Neural progenitor cell (in vitro differentiated cells): ENCODE measurements around the gene UAP1L1. TPM values are rescaled to one million over a fixed set of nuclear protein-coding genes. Genes with fewer than 3 reads are reported as not detected.

ENCODE experiments used
- DNase-seq: peaks from one replicate; pipeline ENCODE4 v3.0.0-alpha.2; 2016; ENCODE audit warnings: low spot score
- H2AFZ ChIP-seq: fragments of 200-600 bp; sonication (generic); replicated peaks from 2 replicates; pipeline ENCODE4 v1.6.1; 2016; ENCODE audit warnings: antibody characterized with exemption
- H3F3A ChIP-seq: fragments of 200-600 bp; sonication (generic); 2 replicates; pipeline ENCODE4 v1.6.1; 2016; ENCODE audit warnings: antibody characterized with exemption, low read depth
- H3K27ac ChIP-seq: fragments of 200-600 bp; sonication (generic); 2 replicates; pipeline ENCODE4 v1.5.1; 2016; ENCODE audit warnings: mild to moderate bottlenecking
- H3K27me3 ChIP-seq: fragments of 200-600 bp; sonication (generic); 2 replicates; pipeline ENCODE4 v1.6.1; 2016; ENCODE audit warnings: mild to moderate bottlenecking, moderate library complexity
- H3K36me3 ChIP-seq: fragments of 200-600 bp; sonication (generic); 2 replicates; pipeline ENCODE4 v1.5.1; 2016
- H3K4me1 ChIP-seq: fragments of 200-600 bp; sonication (generic); 2 replicates; pipeline ENCODE4 v1.6.1; 2016; ENCODE audit warnings: mixed run types
- H3K4me2 ChIP-seq: fragments of 200-600 bp; sonication (generic); 2 replicates; pipeline ENCODE4 v1.6.1; 2016
- H3K4me3 ChIP-seq: fragments of 200-600 bp; sonication (generic); 2 replicates; pipeline ENCODE4 v1.5.1; 2016
- H3K79me2 ChIP-seq: fragments of 200-600 bp; sonication (generic); 2 replicates; pipeline ENCODE4 v1.6.1; 2016; ENCODE audit warnings: low read depth
- H3K9ac ChIP-seq: fragments of 200-600 bp; sonication (generic); 2 replicates; pipeline ENCODE4 v1.6.1; 2016
- H3K9me3 ChIP-seq: fragments of 200-600 bp; sonication (generic); 2 replicates; pipeline ENCODE4 v1.5.1; 2016; ENCODE audit warnings: low read depth
- H4K20me1 ChIP-seq: fragments of 200-600 bp; sonication (generic); 2 replicates; pipeline ENCODE4 v1.6.1; 2016; ENCODE audit warnings: low read depth
- H3K27ac Mint-ChIP-seq: 3 replicates; pipeline ENCODE4 v1.8.0; 2021; ENCODE audit warnings: mixed read lengths
- H3K27me3 Mint-ChIP-seq: 2 replicates; pipeline ENCODE4 v1.8.0; 2022; ENCODE audit warnings: low read depth, mild to moderate bottlenecking, inconsistent platforms, moderate library complexity, mixed read lengths; ENCODE audit not compliant: insufficient read depth
- H3K36me3 Mint-ChIP-seq: 3 replicates; pipeline ENCODE4 v1.8.0; 2021; ENCODE audit warnings: mixed read lengths
- H3K4me1 Mint-ChIP-seq: 3 replicates; pipeline ENCODE4 v1.8.0; 2021; ENCODE audit warnings: mixed read lengths
- H3K4me3 Mint-ChIP-seq: 3 replicates; pipeline ENCODE4 v1.8.0; 2021; ENCODE audit warnings: mild to moderate bottlenecking, moderate library complexity, mixed read lengths
- H3K9me3 Mint-ChIP-seq: 3 replicates; pipeline ENCODE4 v1.8.0; 2020; ENCODE audit warnings: mixed read lengths
- EZH2 ChIP-seq: fragments of 200-600 bp; sonication (generic); IDR thresholded peaks from 2 replicates; pipeline ENCODE4 v1.6.1; 2017; ENCODE audit warnings: antibody characterized with exemption, mild to moderate bottlenecking, moderate library complexity
- EZH2phosphoT487 ChIP-seq: fragments of 200-600 bp; sonication (generic); IDR thresholded peaks from 2 replicates; pipeline ENCODE4 v1.6.1; 2017; ENCODE audit warnings: antibody characterized with exemption
- total RNA-seq: library from RNA; depleted of rRNA; stranded (reverse); fragments of >200 nt; gene quantifications from 2 replicates; pipeline ENCODE4 v1.2.3, GENCODE V29; 2015; ENCODE audit warnings: low replicate concordance
- TF ChIP-seq, protein P1 (sequence below): fragments of 200-600 bp; sonication (generic); IDR thresholded peaks from 2 replicates; pipeline ENCODE4 v1.5.1; 2017; ENCODE audit warnings: antibody characterized with exemption, mild to moderate bottlenecking

UAP1L1 gene
- total RNA-seq, 1 donor from 2014 or later: 0.51 TPM

DNA sequence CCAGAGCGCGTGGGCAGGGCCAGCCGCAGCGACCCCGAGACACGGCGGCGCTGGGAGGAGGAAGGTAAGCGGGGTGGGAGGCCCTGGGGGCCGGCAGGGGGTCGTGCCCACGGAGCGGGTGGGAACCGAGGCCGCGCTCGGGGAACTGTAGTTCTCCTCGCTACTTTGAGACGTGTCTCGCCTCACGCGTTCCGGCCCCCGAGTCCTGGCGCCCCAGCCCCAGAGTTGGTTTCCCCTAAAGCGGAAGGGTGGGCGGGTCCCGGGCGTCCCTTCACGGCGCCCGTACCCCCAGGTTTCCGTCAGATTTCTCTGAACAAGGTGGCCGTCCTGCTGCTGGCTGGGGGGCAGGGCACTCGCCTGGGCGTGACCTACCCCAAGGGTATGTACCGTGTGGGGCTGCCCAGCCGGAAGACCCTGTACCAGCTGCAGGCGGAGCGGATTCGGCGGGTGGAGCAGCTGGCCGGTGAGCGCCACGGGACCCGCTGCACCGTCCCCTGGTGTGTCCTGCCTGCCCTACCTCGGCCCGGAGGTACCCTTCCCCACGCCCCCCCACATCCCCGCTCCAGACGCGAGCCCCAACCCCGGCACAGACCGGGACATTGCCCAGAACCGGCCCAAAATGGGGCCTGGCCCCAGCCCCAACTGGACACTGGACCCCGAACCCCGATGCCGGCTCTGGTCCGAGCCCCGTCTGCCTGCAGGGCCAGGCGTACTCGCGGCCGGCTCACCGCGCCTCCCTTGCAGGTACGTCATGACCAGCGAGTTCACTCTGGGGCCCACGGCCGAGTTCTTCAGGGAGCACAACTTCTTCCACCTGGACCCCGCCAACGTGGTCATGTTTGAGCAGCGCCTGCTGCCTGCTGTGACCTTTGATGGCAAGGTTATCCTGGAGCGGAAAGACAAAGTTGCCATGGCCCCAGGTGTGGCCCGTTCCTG, 709 bp downstream of the UAP1L1 start:
- TF ChIP-seq EZH2phosphoT487 (peak; percentile 97), EZH2 (peak; percentile 99)
- TF ChIP-seq, protein P1, sequence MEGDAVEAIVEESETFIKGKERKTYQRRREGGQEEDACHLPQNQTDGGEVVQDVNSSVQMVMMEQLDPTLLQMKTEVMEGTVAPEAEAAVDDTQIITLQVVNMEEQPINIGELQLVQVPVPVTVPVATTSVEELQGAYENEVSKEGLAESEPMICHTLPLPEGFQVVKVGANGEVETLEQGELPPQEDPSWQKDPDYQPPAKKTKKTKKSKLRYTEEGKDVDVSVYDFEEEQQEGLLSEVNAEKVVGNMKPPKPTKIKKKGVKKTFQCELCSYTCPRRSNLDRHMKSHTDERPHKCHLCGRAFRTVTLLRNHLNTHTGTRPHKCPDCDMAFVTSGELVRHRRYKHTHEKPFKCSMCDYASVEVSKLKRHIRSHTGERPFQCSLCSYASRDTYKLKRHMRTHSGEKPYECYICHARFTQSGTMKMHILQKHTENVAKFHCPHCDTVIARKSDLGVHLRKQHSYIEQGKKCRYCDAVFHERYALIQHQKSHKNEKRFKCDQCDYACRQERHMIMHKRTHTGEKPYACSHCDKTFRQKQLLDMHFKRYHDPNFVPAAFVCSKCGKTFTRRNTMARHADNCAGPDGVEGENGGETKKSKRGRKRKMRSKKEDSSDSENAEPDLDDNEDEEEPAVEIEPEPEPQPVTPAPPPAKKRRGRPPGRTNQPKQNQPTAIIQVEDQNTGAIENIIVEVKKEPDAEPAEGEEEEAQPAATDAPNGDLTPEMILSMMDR: no peak
- Mint-ChIP-seq H3K4me3 (peak overlapping the region; percentile 73), H3K36me3 (no peaks in the 10 kb centered on the region), H3K9me3 (no peaks in the 10 kb centered on the region), H3K27ac (no peak overlapping the region), H3K4me1 (peaks cover 8% of the 10 kb centered on the region), H3K27me3 (peaks cover 50% of the 10 kb centered on the region)
- Histone ChIP-seq H2AFZ (no peak overlapping the region), H4K20me1 (peaks cover 21% of the 10 kb centered on the region), H3K9me3 (no peaks in the 10 kb centered on the region), H3K79me2 (no peaks in the 10 kb centered on the region), H3K9ac (no peak overlapping the region), H3K4me1 (peaks cover 7% of the 10 kb centered on the region), H3F3A (peaks cover 20% of the 10 kb centered on the region), H3K27ac (no peak overlapping the region), H3K4me3 (peak overlapping the region; percentile 44), H3K27me3 (peaks cover 86% of the 10 kb centered on the region), H3K36me3 (no peaks in the 10 kb centered on the region), H3K4me2 (peak overlapping the region; percentile 79)
- peak; percentile 44 for DNase-seq

DNA sequence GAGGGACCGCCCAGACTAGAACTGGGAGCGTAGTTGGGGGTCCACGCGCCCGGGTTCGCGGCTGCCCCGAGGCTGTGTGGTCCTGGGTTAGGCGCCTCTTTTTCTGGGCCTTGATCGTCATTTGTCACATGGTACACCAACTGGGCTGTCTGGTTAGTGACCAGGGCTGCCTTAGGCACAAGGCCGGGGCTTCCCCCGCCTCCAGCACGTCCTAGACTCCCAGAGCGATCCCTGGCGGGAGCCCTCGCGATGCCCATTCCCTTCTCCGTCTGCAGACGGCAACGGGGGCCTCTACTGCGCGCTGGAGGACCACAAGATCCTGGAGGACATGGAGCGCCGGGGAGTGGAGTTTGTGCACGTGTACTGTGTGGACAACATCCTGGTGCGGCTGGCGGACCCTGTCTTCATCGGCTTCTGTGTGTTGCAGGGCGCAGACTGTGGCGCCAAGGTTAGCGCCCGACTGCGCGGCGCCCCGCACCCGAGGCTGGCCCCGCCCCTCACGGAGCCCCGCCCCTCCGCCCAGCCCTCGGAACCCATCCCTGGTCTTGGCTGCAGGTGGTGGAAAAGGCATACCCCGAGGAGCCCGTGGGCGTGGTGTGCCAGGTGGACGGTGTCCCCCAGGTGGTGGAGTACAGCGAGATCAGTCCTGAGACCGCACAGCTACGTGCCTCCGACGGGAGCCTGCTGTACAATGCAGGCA, 1.5 kb downstream of the UAP1L1 start:
- Histone ChIP-seq H3F3A (peaks cover 20% of the 10 kb centered on the region), H3K27me3 (peaks cover 81% of the 10 kb centered on the region), H3K36me3 (no peaks in the 10 kb centered on the region), H3K27ac (no peak overlapping the region), H3K4me2 (peak overlapping the region; percentile 79), H3K4me3 (no peak overlapping the region), H3K4me1 (peaks cover 14% of the 10 kb centered on the region), H3K9me3 (no peaks in the 10 kb centered on the region), H3K9ac (no peak overlapping the region), H3K79me2 (no peaks in the 10 kb centered on the region), H4K20me1 (peaks cover 21% of the 10 kb centered on the region), H2AFZ (no peak overlapping the region)
- TF ChIP-seq, protein P1: no peak
- peak; percentile 92 for TF ChIP-seq EZH2
- peak; percentile 83 for TF ChIP-seq EZH2phosphoT487
- Mint-ChIP-seq H3K27me3 (peaks cover 46% of the 10 kb centered on the region), H3K9me3 (no peaks in the 10 kb centered on the region), H3K27ac (no peak overlapping the region), H3K4me3 (peak overlapping the region; percentile 73), H3K4me1 (peaks cover 17% of the 10 kb centered on the region), H3K36me3 (no peaks in the 10 kb centered on the region)
- peak; percentile 55 for DNase-seq

DNA sequence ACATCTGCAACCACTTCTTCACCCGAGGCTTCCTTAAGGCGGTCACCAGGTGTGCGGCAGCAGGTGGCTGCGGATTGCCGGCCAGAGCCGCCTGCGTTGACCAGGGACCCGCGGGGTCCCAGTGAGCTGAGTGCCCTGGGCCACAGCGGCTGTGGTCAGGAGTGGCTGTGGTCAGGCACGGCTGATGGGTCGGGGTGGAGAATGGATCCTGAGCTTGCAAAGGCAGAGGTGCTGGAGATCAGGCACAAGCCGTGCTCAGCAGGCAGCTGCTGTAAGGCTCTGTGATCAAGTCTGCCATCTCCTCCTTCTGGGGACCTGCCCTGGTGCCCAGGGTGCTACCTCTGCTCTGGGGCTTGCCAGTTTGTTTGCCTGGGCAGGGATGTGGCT, 2.1 kb downstream of the UAP1L1 start:
- H3K36me3 ChIP-seq: no peaks in the 10 kb centered on the region
- peaks cover 18% of the 10 kb centered on the region for H3K4me1 Mint-ChIP-seq
- no peaks in the 10 kb centered on the region for H3K79me2 ChIP-seq
- no peaks in the 10 kb centered on the region for H3K9me3 ChIP-seq
- no peak overlapping the region for H3K4me3 ChIP-seq
- no peak for TF ChIP-seq EZH2phosphoT487
- TF ChIP-seq EZH2: no peak
- TF ChIP-seq, protein P1: no peak
- H4K20me1 ChIP-seq: peaks cover 21% of the 10 kb centered on the region
- H3K4me1 ChIP-seq: peaks cover 14% of the 10 kb centered on the region
- H3K27me3 ChIP-seq: peaks cover 81% of the 10 kb centered on the region
- H3K36me3 Mint-ChIP-seq: no peaks in the 10 kb centered on the region
- no peak overlapping the region for H3K4me3 Mint-ChIP-seq
- no peak overlapping the region for H3K27ac ChIP-seq
- H3K9me3 Mint-ChIP-seq: no peaks in the 10 kb centered on the region
- H3K27me3 Mint-ChIP-seq: peaks cover 45% of the 10 kb centered on the region
- DNase-seq: no peak
- peaks cover 20% of the 10 kb centered on the region for H3F3A ChIP-seq
- no peak overlapping the region for H3K27ac Mint-ChIP-seq
- no peak overlapping the region for H2AFZ ChIP-seq
- H3K4me2 ChIP-seq: peak overlapping the region; percentile 79
- no peak overlapping the region for H3K9ac ChIP-seq
